Activated naive CD8-positive, alpha-beta T cell treated with anti-CD3 and anti-CD28 coated beads for 36 hours (primary cell): ENCODE results near the gene COLEC12. TPM values are rescaled to one million over a fixed set of nuclear protein-coding genes. Genes with fewer than 3 reads are reported as not detected.
"Not testable (repeated sequence)": the region's sequence is repeated elsewhere in the genome, so short reads cannot be mapped to it uniquely, and the experiment has no call there.

Experiments
- DNase-seq: peaks from one replicate; pipeline ENCODE4 v3.0.0; 2021
- H3K27ac Mint-ChIP-seq: one replicate; pipeline ENCODE4 v1.8.0; 2022; ENCODE audit warnings: mild to moderate bottlenecking, moderate library complexity, mixed read lengths
- H3K27me3 Mint-ChIP-seq: one replicate; pipeline ENCODE4 v1.8.0; 2022; ENCODE audit warnings: mild to moderate bottlenecking, mixed read lengths
- H3K36me3 Mint-ChIP-seq: one replicate; pipeline ENCODE4 v1.8.0; 2021; ENCODE audit warnings: mild to moderate bottlenecking, mixed read lengths
- H3K4me1 Mint-ChIP-seq: one replicate; pipeline ENCODE4 v1.8.0; 2021; ENCODE audit warnings: mixed read lengths
- H3K4me3 Mint-ChIP-seq: one replicate; pipeline ENCODE4 v1.8.0; 2022; ENCODE audit warnings: mild to moderate bottlenecking, moderate library complexity, mixed read lengths
- H3K9me3 Mint-ChIP-seq: one replicate; pipeline ENCODE4 v1.8.0; 2022; ENCODE audit warnings: mixed read lengths
- total RNA-seq, 2 experiments: library from RNA; stranded (reverse); gene quantifications; one replicate each; pipeline ENCODE4 v1.2.3, GENCODE V29; 2021

The COLEC12 gene
- total RNA-seq, 2 experiments from 2014 or later, result not detected

GRCh38 chr18:421247-422155 lies 79.0 kb downstream of the COLEC12 start:
- H3K36me3 Mint-ChIP-seq, result no peaks in the 10 kb centered on the region
- H3K27me3 Mint-ChIP-seq, result peaks cover 14% of the 10 kb centered on the region
- no peaks in the 10 kb centered on the region for H3K9me3 Mint-ChIP-seq
- no peaks in the 10 kb centered on the region for H3K4me1 Mint-ChIP-seq
- H3K4me3 Mint-ChIP-seq, result no peak overlapping the region
- no peak overlapping the region for H3K27ac Mint-ChIP-seq
- DNase-seq, result no peak

- peaks cover 14% of the 10 kb centered on the region for H3K27me3 Mint-ChIP-seq
- H3K27ac Mint-ChIP-seq, result no peak overlapping the region
- no peak overlapping the region for H3K4me3 Mint-ChIP-seq
- no peaks in the 10 kb centered on the region for H3K9me3 Mint-ChIP-seq
- DNase-seq, result no peak
- H3K4me1 Mint-ChIP-seq, result no peaks in the 10 kb centered on the region
- no peaks in the 10 kb centered on the region for H3K36me3 Mint-ChIP-seq
These were observed 79.7 kb downstream of the COLEC12 start for GRCh38 chr18:420661-421246.

- no peak for DNase-seq
- Mint-ChIP-seq H3K4me3 (no peak overlapping the region), H3K36me3 (no peaks in the 10 kb centered on the region), H3K27ac (no peak overlapping the region), H3K4me1 (no peaks in the 10 kb centered on the region), H3K27me3 (peaks cover 14% of the 10 kb centered on the region), H3K9me3 (no peaks in the 10 kb centered on the region)
These were observed 80.8 kb downstream of the COLEC12 start for GRCh38 chr18:419541-420175.

GRCh38 chr18:417495-417894 lies 83.0 kb downstream of the COLEC12 start:
- Mint-ChIP-seq H3K4me1 (no peaks in the 10 kb centered on the region), H3K36me3 (no peaks in the 10 kb centered on the region), H3K27ac (no peak overlapping the region), H3K4me3 (no peak overlapping the region), H3K9me3 (peaks cover 4% of the 10 kb centered on the region), H3K27me3 (peaks cover 14% of the 10 kb centered on the region)
- DNase-seq, result no peak

GRCh38 chr18:416930-417329 lies 83.6 kb downstream of the COLEC12 start:
- Mint-ChIP-seq H3K9me3 (peaks cover 4% of the 10 kb centered on the region), H3K4me3 (no peak overlapping the region), H3K27me3 (peaks cover 10% of the 10 kb centered on the region), H3K27ac (no peak overlapping the region), H3K36me3 (no peaks in the 10 kb centered on the region), H3K4me1 (no peaks in the 10 kb centered on the region)
- no peak for DNase-seq

GRCh38 chr18:415617-416612 lies 84.6 kb downstream of the COLEC12 start:
- Mint-ChIP-seq H3K4me3 (no peak overlapping the region), H3K36me3 (no peaks in the 10 kb centered on the region), H3K9me3 (peaks cover 4% of the 10 kb centered on the region), H3K27ac (no peak overlapping the region), H3K4me1 (no peaks in the 10 kb centered on the region), H3K27me3 (peaks cover 6% of the 10 kb centered on the region)
- no peak for DNase-seq

GRCh38 chr18:415047-415446 lies 85.5 kb downstream of the COLEC12 start:
- Mint-ChIP-seq H3K9me3 (peaks cover 4% of the 10 kb centered on the region), H3K4me1 (no peaks in the 10 kb centered on the region), H3K27me3 (peaks cover 12% of the 10 kb centered on the region), H3K36me3 (no peaks in the 10 kb centered on the region), H3K4me3 (no peak overlapping the region), H3K27ac (no peak overlapping the region)
- no peak for DNase-seq

- Mint-ChIP-seq H3K36me3 (no peaks in the 10 kb centered on the region), H3K27ac (no peak overlapping the region), H3K4me1 (no peaks in the 10 kb centered on the region), H3K9me3 (peaks cover 4% of the 10 kb centered on the region), H3K27me3 (peaks cover 20% of the 10 kb centered on the region), H3K4me3 (no peak overlapping the region)
- no peak for DNase-seq
These were observed 87.3 kb downstream of the COLEC12 start for GRCh38 chr18:413233-413632.

- H3K4me3 Mint-ChIP-seq, result no peak overlapping the region
- H3K4me1 Mint-ChIP-seq, result no peaks in the 10 kb centered on the region
- H3K9me3 Mint-ChIP-seq, result peaks cover 10% of the 10 kb centered on the region
- H3K27me3 Mint-ChIP-seq, result peaks cover 31% of the 10 kb centered on the region
- no peak overlapping the region for H3K27ac Mint-ChIP-seq
- DNase-seq, result no peak
- H3K36me3 Mint-ChIP-seq, result no peaks in the 10 kb centered on the region
These were observed 90.5 kb downstream of the COLEC12 start for GRCh38 chr18:410047-410455.

- Mint-ChIP-seq H3K4me3 (no peak overlapping the region), H3K27me3 (peaks cover 32% of the 10 kb centered on the region), H3K4me1 (no peaks in the 10 kb centered on the region), H3K9me3 (peaks cover 8% of the 10 kb centered on the region), H3K27ac (no peak overlapping the region), H3K36me3 (no peaks in the 10 kb centered on the region)
- no peak for DNase-seq
These were observed 92.1 kb downstream of the COLEC12 start for GRCh38 chr18:408367-408766.

- peaks cover 33% of the 10 kb centered on the region for H3K27me3 Mint-ChIP-seq
- DNase-seq, result no peak
- no peaks in the 10 kb centered on the region for H3K4me1 Mint-ChIP-seq
- no peaks in the 10 kb centered on the region for H3K36me3 Mint-ChIP-seq
- H3K4me3 Mint-ChIP-seq, result no peak overlapping the region
- no peak overlapping the region for H3K27ac Mint-ChIP-seq
- H3K9me3 Mint-ChIP-seq, result peaks cover 8% of the 10 kb centered on the region
These were observed 92.8 kb downstream of the COLEC12 start for GRCh38 chr18:407626-408224.

- Mint-ChIP-seq H3K27ac (no peak overlapping the region), H3K4me3 (no peak overlapping the region), H3K4me1 (no peaks in the 10 kb centered on the region), H3K9me3 (peaks cover 8% of the 10 kb centered on the region), H3K36me3 (no peaks in the 10 kb centered on the region), H3K27me3 (peaks cover 33% of the 10 kb centered on the region)
- no peak for DNase-seq
These were observed 93.3 kb downstream of the COLEC12 start for GRCh38 chr18:407191-407590.

GRCh38 chr18:406677-407076 lies 93.8 kb downstream of the COLEC12 start:
- H3K4me1 Mint-ChIP-seq, result no peaks in the 10 kb centered on the region
- H3K27ac Mint-ChIP-seq, result no peak overlapping the region

GRCh38 chr18:405006-405405 lies 95.5 kb downstream of the COLEC12 start:
- H3K27me3 Mint-ChIP-seq, result peaks cover 25% of the 10 kb centered on the region
- DNase-seq, H3K9me3 Mint-ChIP-seq, H3K27ac Mint-ChIP-seq, H3K4me3 Mint-ChIP-seq, H3K4me1 Mint-ChIP-seq, H3K36me3 Mint-ChIP-seq: not testable (repeated sequence)

More at GRCh38 chr18:406677-407076, 93.8 kb downstream of the COLEC12 start:
- H3K27me3 Mint-ChIP-seq, result peaks cover 33% of the 10 kb centered on the region
- no peaks in the 10 kb centered on the region for H3K36me3 Mint-ChIP-seq
- no peak overlapping the region for H3K4me3 Mint-ChIP-seq
- no peak for DNase-seq
- peaks cover 8% of the 10 kb centered on the region for H3K9me3 Mint-ChIP-seq
